Ectodermal cell (in vitro differentiated cells): ENCODE data around the gene PLIN4.
"Not testable (repeated sequence)": the region's sequence is repeated elsewhere in the genome, so short reads cannot be mapped to it uniquely, and the experiment has no call there.

Experiments used
- H3K27ac ChIP-seq: 2 replicates; pipeline ENCODE4 v1.7.0; 2013; ENCODE audit warnings: mild to moderate bottlenecking, low read depth, low read length; ENCODE audit not compliant: insufficient read depth, poor library complexity, severe bottlenecking
- H3K27me3 ChIP-seq: 2 replicates; pipeline ENCODE4 v1.7.0; 2013; ENCODE audit warnings: mild to moderate bottlenecking, low read length; ENCODE audit not compliant: insufficient read depth, control insufficient read depth, poor library complexity, severe bottlenecking
- H3K36me3 ChIP-seq: one replicate; pipeline ENCODE4 v1.7.0; 2013; ENCODE audit warnings: low read length; ENCODE audit not compliant: control insufficient read depth, insufficient read depth
- H3K4me1 ChIP-seq: one replicate; pipeline ENCODE4 v1.7.0; 2013; ENCODE audit warnings: low read length; ENCODE audit not compliant: control insufficient read depth, insufficient read depth
- H3K4me3 ChIP-seq: 2 replicates; pipeline ENCODE4 v1.7.0; 2013; ENCODE audit warnings: low read depth, low read length, control low read depth; ENCODE audit not compliant: insufficient read depth
- H3K9me3 ChIP-seq: 2 replicates; pipeline ENCODE4 v1.7.0; 2013; ENCODE audit warnings: mild to moderate bottlenecking, low read length, moderate library complexity; ENCODE audit not compliant: control insufficient read depth
- WGBS, 2 experiments: methylation state at CpG; one replicate each; pipeline ENCODE4 v1.1.7; 2013; ENCODE audit warnings: missing lambda C conversion rate in 2 of 2; 5-methylcytosine and 5-hydroxymethylcytosine counted together

PLIN4 gene

GRCh38 chr19:4537953-4538600, 19.8 kb upstream of the PLIN4 start:
- no peak overlapping the region for H3K27ac ChIP-seq
- no peak overlapping the region for H3K4me3 ChIP-seq
- WGBS, 2 experiments = 88 to 90% methylated on average over 27 of the region's 27 CpGs
- H3K4me1 ChIP-seq = no peaks in the 10 kb centered on the region
- peaks cover 17% of the 10 kb centered on the region for H3K27me3 ChIP-seq
- no peaks in the 10 kb centered on the region for H3K9me3 ChIP-seq
- no peaks in the 10 kb centered on the region for H3K36me3 ChIP-seq

DNA sequence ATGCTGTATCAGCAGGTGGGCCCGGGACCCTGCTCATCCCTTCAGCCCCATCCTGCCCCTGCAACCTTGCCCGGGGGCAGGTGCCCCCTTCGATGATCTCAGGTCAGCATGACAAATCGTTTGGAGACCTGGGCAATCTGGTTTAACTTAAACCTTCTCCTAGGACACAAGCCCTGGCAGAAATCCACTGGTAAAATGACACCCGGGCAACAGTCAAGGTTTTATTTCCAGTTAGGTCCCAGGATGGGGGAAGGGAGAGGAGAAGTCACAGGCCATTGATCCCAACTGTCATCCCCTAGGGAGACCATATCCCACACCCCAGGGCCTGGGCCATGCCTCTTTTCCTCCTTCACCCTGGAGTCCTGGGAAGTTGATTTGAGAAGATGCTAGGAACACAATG, 18.5 kb upstream of the PLIN4 start:
- WGBS, 2 experiments = 83 to 88% methylated on average over 5 of the region's 5 CpGs
- H3K9me3 ChIP-seq = no peaks in the 10 kb centered on the region
- H3K4me1 ChIP-seq = no peaks in the 10 kb centered on the region

DNA sequence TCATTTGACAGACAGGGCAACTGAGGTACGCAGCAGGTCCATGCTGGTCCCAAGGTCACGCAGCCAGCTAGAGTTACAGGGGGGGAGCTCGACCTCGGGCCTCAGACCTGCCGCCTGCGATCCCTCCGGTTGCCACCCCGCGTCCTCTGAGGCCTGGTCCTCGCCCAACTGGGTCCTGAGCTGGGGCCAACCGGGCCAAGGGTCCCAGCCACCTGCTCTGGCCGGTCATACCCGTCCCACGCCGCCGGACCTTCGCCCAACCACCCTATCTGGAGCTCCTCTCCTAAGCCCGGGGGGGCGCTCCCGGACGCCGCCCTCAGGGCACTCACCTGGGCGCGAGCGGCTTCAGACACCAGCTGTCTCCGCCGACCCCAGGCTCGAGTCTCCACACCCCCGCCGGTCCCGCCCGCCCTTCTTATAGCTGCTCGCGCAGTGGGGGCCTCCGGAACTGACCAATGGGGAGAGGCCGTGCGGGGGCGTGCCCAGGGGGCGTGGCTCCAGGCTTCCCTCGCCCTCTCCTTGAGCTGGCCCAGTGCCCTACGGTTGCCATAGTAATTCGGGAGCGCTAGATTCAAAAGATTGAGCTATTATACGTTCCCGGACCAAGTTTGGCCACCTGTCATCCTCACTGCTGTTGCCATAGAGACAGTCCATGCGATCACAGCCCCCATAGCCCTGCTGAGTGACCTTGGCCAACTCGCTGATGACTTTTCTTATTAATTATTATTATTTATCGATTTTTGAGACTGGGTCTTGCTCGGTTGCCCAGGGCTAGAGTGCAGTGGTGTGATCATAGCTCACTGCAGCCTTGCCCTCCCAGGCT, 16.8 kb upstream of the PLIN4 start, which contains the start of gene PLIN5:
TSS of gene PLIN5 (minus strand) at position 389 of the 823 bp plus-strand sequence. CDS start 1,150 bp downstream, outside the sequence.
- H3K4me3 ChIP-seq = peak within 1 kb of the TSS; percentile 20
- peaks cover 20% of the 10 kb centered on the region for H3K27me3 ChIP-seq
- H3K4me1 ChIP-seq = no peaks in the 10 kb centered on the region
- H3K36me3 ChIP-seq = no peaks in the 10 kb centered on the region
- no peak within 1 kb of the TSS for H3K27ac ChIP-seq
- no peaks in the 10 kb centered on the region for H3K9me3 ChIP-seq
- 12% methylated on average over 49 of the region's 49 CpGs for WGBS, 2 experiments

More for the DNA sequence above, 18.5 kb upstream of the PLIN4 start:
- peaks cover 18% of the 10 kb centered on the region for H3K27me3 ChIP-seq
- H3K27ac ChIP-seq = no peak overlapping the region
- H3K36me3 ChIP-seq = no peaks in the 10 kb centered on the region
- H3K4me3 ChIP-seq = no peak overlapping the region

DNA sequence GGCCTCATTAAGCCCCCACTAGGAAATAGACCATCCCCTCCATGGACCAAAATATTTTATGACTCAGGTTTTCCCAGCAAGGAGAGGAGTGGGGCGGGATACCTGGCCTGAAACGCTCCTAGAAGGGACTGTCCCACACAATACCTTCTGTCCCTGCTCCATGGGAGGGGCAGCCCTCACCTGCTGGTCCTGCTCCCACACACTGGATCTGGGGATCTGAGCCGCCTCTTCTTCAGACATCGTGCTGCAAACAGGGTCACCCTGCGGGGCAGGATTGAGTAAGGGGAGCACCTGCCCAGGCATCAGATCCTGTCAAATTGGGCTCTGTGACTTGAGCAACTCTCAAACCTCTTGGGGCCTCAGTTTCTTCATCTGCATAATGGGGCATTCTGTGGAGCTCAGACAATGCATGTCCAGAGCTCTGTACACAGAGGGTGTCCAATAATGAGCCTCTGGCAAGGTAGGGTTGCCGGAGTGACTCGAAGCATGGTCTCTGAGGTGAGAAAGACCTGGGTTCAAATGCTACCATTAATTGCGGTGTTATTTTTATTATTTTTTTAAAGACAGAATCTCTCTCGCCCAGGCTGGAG, 15.6 kb upstream of the PLIN4 start:
- 83 to 85% methylated on average over 9 of the region's 9 CpGs for WGBS, 2 experiments
- Histone ChIP-seq H3K27ac (no peak overlapping the region), H3K36me3 (no peaks in the 10 kb centered on the region), H3K4me1 (no peaks in the 10 kb centered on the region), H3K4me3 (no peak overlapping the region), H3K9me3 (no peaks in the 10 kb centered on the region), H3K27me3 (peaks cover 20% of the 10 kb centered on the region)

GRCh38 chr19:4533334-4533733, 15.0 kb upstream of the PLIN4 start:
- 91 to 93% methylated on average over 9 of the region's 9 CpGs for WGBS, 2 experiments
- Histone ChIP-seq H3K9me3 (no peaks in the 10 kb centered on the region), H3K4me1 (no peaks in the 10 kb centered on the region), H3K27ac (no peak overlapping the region), H3K27me3 (peaks cover 20% of the 10 kb centered on the region), H3K4me3 (no peak overlapping the region), H3K36me3 (no peaks in the 10 kb centered on the region)

DNA sequence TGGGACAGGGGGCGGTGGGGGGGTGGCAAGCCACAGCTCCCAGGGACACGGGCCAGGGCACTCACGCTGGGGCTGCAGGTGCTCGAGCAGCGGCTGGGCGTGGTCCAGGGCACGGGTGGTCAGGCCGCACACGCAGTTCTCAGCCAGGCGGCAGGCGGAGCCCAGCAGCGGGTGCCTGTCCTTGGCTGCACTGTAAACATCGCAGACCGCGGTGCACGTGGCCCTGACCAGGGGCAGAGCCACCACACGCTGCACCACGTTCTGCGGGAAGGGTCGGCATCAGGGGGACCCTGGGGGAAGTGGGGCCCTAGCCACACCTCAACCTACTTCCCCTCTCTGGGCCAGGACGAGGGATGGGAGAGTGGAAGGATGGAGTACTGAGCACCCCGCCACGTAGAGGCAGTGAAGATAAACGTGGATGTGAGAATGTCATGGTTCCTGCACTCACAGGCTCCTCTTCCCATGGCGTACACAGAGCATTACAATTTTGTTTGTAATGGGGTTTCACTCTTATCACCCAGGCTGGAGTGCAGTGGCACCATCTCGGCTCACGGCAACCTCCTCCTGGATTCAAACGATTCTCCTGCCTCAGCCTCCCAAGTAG, 13.4 kb upstream of the PLIN4 start:
- H3K9me3 ChIP-seq = no peaks in the 10 kb centered on the region
- H3K36me3 ChIP-seq = no peaks in the 10 kb centered on the region
- no peaks in the 10 kb centered on the region for H3K4me1 ChIP-seq
- WGBS, 2 experiments = 83 to 87% methylated on average over 28 of the region's 28 CpGs
- H3K27ac ChIP-seq = no peak overlapping the region
- no peak overlapping the region for H3K4me3 ChIP-seq
- peaks cover 20% of the 10 kb centered on the region for H3K27me3 ChIP-seq

GRCh38 chr19:4529924-4530522, 11.7 kb upstream of the PLIN4 start:
- Histone ChIP-seq H3K4me3 (no peak overlapping the region), H3K27me3 (peaks cover 20% of the 10 kb centered on the region), H3K4me1 (no peaks in the 10 kb centered on the region), H3K36me3 (no peaks in the 10 kb centered on the region), H3K9me3 (no peaks in the 10 kb centered on the region), H3K27ac (no peak overlapping the region)
- 86 to 87% methylated on average over 14 of the region's 14 CpGs for WGBS, 2 experiments

DNA sequence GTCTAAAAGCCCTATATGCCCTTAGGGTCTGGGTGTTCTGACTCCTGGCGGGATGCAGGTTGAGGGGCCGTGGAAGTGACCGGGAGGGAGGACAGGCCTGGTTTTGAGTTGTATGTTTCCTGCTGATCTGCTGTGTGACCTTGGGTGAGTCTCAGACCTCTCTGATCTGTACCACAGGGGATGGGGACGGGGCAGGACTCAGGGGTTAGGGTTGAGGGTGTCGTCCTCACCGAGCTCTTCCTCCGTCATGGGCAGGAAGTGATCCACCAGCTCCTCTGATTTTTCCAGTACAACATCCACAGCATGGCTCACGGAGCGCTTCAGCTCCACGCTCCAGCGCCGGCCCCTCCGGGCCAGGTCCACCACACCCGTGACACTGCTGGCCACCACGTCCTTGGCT, 10.6 kb upstream of the PLIN4 start:
- no peak overlapping the region for H3K27ac ChIP-seq
- H3K27me3 ChIP-seq = peaks cover 8% of the 10 kb centered on the region
- no peaks in the 10 kb centered on the region for H3K36me3 ChIP-seq
- H3K9me3 ChIP-seq = no peaks in the 10 kb centered on the region
- 89 to 92% methylated on average over 15 of the region's 15 CpGs for WGBS, 2 experiments
- H3K4me1 ChIP-seq = no peaks in the 10 kb centered on the region
- H3K4me3 ChIP-seq = no peak overlapping the region

- H3K4me3 ChIP-seq, H3K4me1 ChIP-seq, H3K9me3 ChIP-seq, H3K27ac ChIP-seq, H3K27me3 ChIP-seq, H3K36me3 ChIP-seq: not testable (repeated sequence)
- WGBS, 2 experiments = 93 to 94% methylated on average over 8 of the region's 8 CpGs
Observed at GRCh38 chr19:4527377-4527776, 9.1 kb upstream of the PLIN4 start.
